Transverse colon (tissue), 4 donors: ENCODE measurements around the gene FAM168B. TPM values are rescaled to one million over a fixed set of nuclear protein-coding genes. Genes with fewer than 3 reads are reported as not detected.

Experiments
- DNase-seq: peaks from one replicate; pipeline ENCODE4 v3.0.0-alpha.2; 2019
- H3K27ac ChIP-seq, 4 donors: fragments of 200-600 bp; sonication (generic); 2 replicates each; pipeline ENCODE4 v1.5.1; 2016 to 2018; ENCODE audit warnings: inconsistent platforms in 4 of 4
- H3K27me3 ChIP-seq: fragments of 200-600 bp; sonication (generic); 2 replicates; pipeline ENCODE4 v1.5.1; 2017; ENCODE audit warnings: inconsistent platforms
- H3K36me3 ChIP-seq, 4 donors: fragments of 200-600 bp; sonication (generic); 2 replicates each; pipeline ENCODE4 v1.5.1; 2017 to 2019; ENCODE audit warnings: inconsistent platforms in 4 of 4
- H3K4me1 ChIP-seq, 4 donors: fragments of 200-600 bp; sonication (generic); 2 replicates each; pipeline ENCODE4 v1.5.1; 2017 to 2020; ENCODE audit warnings: inconsistent platforms in 4 of 4
- H3K4me3 ChIP-seq, 4 donors: fragments of 200-600 bp; sonication (generic); 1 replicate in 1 of 4; 2 replicates in 3 of 4; pipeline versions ENCODE4 v1.5.1 to v1.6.1; 2017 to 2019; ENCODE audit warnings: inconsistent platforms in 4 of 4
- H3K9me3 ChIP-seq, 2 donors: fragments of 200-600 bp; sonication (generic); 2 replicates each; pipeline ENCODE4 v1.5.1; 2017 to 2019; ENCODE audit warnings: inconsistent platforms in 2 of 2
- EP300 ChIP-seq: sonication (generic); formaldehyde crosslinking; IDR thresholded peaks from one replicate; pipeline ENCODE4 v1.6.1; 2017; ENCODE audit warnings: antibody characterized with exemption, low read depth
- POLR2A ChIP-seq: fragments of 450-650 bp; IDR thresholded peaks from one replicate; pipeline ENCODE4 v1.6.1; 2016; ENCODE audit warnings: antibody characterized with exemption, mild to moderate bottlenecking, moderate library complexity
- POLR2AphosphoS5 ChIP-seq, 3 donors: sonication (generic); formaldehyde crosslinking; IDR thresholded peaks; one replicate each; pipeline ENCODE4 v1.6.1; 2016; ENCODE audit warnings: antibody characterized with exemption in 3 of 3
- WGBS, 2 donors: methylation state at CpG; one replicate each; pipeline ENCODE4 v1.1.5; 2018; ENCODE audit warnings: low coverage in 1 of 2; 5-methylcytosine and 5-hydroxymethylcytosine counted together
- in situ Hi-C, 4 donors: fragments of 200-750 bp; cut with MboI; loops; one replicate each; pipeline versions ENCODE4 v1.15.0 to v1.15.1; 2017; ENCODE audit warnings: low sequenced_read_pairs in 3 of 4, low pct_ligation_motif_present in 1 of 4, low pct_unique_long_range_greater_than_20kb in 1 of 4
- intact Hi-C: fragments of 100-400 bp; cut with DNase I; formaldehyde crosslinking; loops from one replicate; pipeline ENCODE4 v1.15.1; 2023; ENCODE audit warnings: low total_unique reads
- total RNA-seq, 4 donors: library from RNA; depleted of rRNA; stranded (reverse); fragments of >200 nt; gene quantifications; one replicate each; pipeline ENCODE4 v1.1.0, GENCODE V29; 2016
- TF ChIP-seq, protein P1 (sequence below), 5 experiments: fragments of 200-600 bp in 3 of 5; fragments of 450-650 bp in 2 of 5; sonication (generic) in 3 of 5; IDR thresholded peaks; 1 replicate in 2 of 5; 2 replicates in 3 of 5; pipeline ENCODE4 v1.5.1; 2016 to 2017; ENCODE audit warnings: antibody characterized with exemption in 5 of 5, inconsistent platforms in 3 of 5, mild to moderate bottlenecking in 2 of 5, moderate library complexity in 1 of 5

FAM168B gene, protein sequence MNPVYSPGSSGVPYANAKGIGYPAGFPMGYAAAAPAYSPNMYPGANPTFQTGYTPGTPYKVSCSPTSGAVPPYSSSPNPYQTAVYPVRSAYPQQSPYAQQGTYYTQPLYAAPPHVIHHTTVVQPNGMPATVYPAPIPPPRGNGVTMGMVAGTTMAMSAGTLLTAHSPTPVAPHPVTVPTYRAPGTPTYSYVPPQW
- total RNA-seq: 100 to 1,000 TPM in 3 of 4 donors, 10 to 100 TPM in 1; 31.6 to 124 (median 110) TPM

DNA sequence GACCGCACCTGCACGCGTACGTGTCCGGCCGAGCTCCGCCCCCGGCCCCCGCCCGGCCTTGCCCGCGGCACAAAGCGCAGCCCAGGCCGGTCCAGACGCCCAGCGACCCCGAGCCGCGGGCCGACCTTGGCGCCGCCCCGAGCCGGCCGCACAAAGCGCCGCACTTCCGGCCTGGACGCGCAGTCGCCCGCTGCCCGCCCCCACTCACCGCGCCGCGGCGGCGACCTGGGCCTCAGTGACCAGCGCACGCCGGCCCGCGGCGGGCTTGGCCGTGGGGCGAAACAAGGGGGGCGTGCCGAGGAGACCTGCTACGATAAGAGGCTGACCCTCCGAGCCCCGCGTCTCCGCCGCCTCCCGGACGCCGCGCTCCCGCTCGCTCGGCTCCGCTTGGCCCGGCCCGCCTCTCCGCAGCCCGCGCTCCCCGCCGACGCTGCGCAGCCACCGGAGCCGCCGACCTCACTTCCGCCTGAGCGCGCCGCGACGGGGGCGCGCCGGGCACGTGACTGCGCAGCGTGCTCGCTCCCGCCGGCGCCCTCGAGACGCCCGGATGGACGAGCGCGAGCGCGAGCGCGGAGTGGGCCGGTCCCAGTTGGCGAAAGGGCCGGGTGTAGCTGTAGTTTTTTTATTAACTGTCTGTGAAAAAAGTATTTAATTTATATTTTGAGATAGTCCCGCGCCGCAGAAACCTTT, at the start of gene FAM168B:
Gene FAM168B, minus strand, starts transcription at position 455 of the 690 bp plus-strand sequence. CDS start 10,814 bp downstream, outside the sequence.
- intact Hi-C loops: no loop called here
- H3K9me3 ChIP-seq: no peaks in the 10 kb centered on the region
- peak; percentile 82 for TF ChIP-seq POLR2A
- peak; percentile 55 to 95 (median 85) for TF ChIP-seq POLR2AphosphoS5 (IDR thresholded peaks at IDR 0.05)
- TF ChIP-seq EP300: no peak
- TF ChIP-seq, protein P1, sequence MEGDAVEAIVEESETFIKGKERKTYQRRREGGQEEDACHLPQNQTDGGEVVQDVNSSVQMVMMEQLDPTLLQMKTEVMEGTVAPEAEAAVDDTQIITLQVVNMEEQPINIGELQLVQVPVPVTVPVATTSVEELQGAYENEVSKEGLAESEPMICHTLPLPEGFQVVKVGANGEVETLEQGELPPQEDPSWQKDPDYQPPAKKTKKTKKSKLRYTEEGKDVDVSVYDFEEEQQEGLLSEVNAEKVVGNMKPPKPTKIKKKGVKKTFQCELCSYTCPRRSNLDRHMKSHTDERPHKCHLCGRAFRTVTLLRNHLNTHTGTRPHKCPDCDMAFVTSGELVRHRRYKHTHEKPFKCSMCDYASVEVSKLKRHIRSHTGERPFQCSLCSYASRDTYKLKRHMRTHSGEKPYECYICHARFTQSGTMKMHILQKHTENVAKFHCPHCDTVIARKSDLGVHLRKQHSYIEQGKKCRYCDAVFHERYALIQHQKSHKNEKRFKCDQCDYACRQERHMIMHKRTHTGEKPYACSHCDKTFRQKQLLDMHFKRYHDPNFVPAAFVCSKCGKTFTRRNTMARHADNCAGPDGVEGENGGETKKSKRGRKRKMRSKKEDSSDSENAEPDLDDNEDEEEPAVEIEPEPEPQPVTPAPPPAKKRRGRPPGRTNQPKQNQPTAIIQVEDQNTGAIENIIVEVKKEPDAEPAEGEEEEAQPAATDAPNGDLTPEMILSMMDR (IDR thresholded peaks at IDR 0.05): no peak
- in situ Hi-C loops: loop anchor here in 1 of 4 donors (25.0 kb wide), 1 partner anchor 756 kb away; the partner anchor contains the start of gene IMP4
- peak; percentile 91 for DNase-seq
- H3K27ac ChIP-seq: peak within 1 kb of the TSS; percentile 96 to 98 (median 97)
- H3K36me3 ChIP-seq: peaks cover 0 to 9% (median 0%) of the 10 kb centered on the region in 4 donors
- peaks cover 11 to 23% (median 18%) of the 10 kb centered on the region in 4 donors for H3K4me1 ChIP-seq
- H3K4me3 ChIP-seq: peak within 1 kb of the TSS; percentile 71 to 93 (median 86)
- H3K27me3 ChIP-seq: no peaks in the 10 kb centered on the region
- 1% methylated on average over 46 of the region's 107 CpGs; no CpG with 5 or more reads in 1 of the 2 donors for WGBS, 2 donors

DNA sequence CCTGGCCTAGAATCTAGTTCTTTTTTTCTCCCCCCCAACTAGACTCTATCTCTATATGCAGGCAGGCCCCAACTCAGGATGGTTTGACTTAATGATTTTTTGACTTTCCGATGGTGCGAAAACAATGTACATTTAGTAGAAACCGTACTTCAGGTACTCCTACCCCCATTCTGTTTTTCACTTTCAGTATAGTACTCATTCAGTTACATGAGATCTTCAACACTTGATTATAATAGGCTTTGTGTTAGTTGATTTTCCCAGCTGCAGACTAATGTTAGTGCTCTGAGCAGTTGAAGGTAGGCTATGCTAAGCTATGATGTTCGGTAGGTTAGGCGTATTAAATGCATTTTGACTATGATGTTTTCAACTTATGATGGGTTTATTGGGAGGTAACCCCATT, 49.6 kb upstream of the FAM168B start:
- 93 to 96% methylated on average over 5 of the region's 5 CpGs for WGBS, 2 donors
- TF ChIP-seq POLR2A (no peak), EP300 (no peak), POLR2AphosphoS5 (IDR thresholded peaks at IDR 0.05) (no peak)
- TF ChIP-seq, protein P1 (IDR thresholded peaks at IDR 0.05): no peak
- Histone ChIP-seq H3K27ac (no peak overlapping the region), H3K36me3 (peaks cover 0 to 28% (median 12%) of the 10 kb centered on the region in 4 donors), H3K4me3 (no peak overlapping the region), H3K4me1 (no peaks in the 10 kb centered on the region), H3K9me3 (no peaks in the 10 kb centered on the region), H3K27me3 (no peaks in the 10 kb centered on the region)
- in situ Hi-C loops: no loop called here
- intact Hi-C loops: no loop called here
- DNase-seq: no peak

DNA sequence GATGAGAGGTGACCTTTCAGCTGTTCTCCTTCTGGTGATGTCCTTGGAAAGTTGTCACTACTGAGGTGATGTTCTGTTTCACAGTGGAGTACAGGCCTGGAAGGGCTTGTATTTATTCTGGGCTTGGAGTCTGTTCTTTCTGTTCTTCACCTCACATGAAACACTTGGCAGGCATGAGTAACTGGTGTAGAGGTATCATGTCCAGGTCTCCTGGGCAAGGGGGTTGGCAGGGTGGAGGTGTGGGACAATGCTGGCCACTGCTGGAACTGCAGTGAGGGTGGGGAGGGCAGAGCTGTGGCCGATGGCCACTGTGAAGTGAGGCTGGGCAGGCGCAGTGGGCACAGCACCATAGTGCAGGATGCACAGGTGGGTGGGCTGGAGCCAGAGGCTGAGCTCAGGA, 47.3 kb upstream of the FAM168B start:
- peaks cover 0 to 24% (median 10%) of the 10 kb centered on the region in 4 donors for H3K36me3 ChIP-seq
- no peak for DNase-seq

DNA sequence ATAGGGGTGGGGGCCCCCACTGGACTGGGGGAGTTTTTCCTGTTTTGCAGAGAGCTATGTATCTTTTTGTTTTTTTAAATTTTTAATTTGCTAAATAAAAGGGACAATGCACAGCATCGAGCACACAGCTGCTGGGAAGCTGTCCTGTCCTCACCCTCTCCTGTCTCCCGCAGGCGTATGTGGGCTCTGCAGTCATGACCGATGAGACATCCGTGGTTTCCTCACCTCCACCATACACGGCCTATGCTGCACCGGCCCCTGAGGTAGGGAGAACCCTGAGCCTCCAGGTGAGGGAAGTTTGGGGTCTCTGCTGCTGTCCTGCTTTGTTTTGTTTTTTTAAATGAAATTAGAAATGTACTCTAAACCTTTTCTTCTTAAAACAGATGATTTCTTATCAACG, 39.5 kb upstream of the FAM168B start:
- in situ Hi-C loops: no loop called here
- no peak for DNase-seq
- H3K4me1 ChIP-seq: no peaks in the 10 kb centered on the region
- WGBS, 2 donors: 75 to 87% methylated on average over 1 to 8 of the region's 8 CpGs
- no peak for TF ChIP-seq POLR2A
- TF ChIP-seq POLR2AphosphoS5 (IDR thresholded peaks at IDR 0.05): no peak
- TF ChIP-seq EP300: no peak
- TF ChIP-seq, protein P1 (IDR thresholded peaks at IDR 0.05): no peak
- no peak overlapping the region for H3K27ac ChIP-seq
- H3K4me3 ChIP-seq: no peak overlapping the region
- intact Hi-C loops: no loop called here
- H3K27me3 ChIP-seq: no peaks in the 10 kb centered on the region
- H3K36me3 ChIP-seq: peaks cover 0 to 58% (median 8%) of the 10 kb centered on the region in 4 donors
- no peaks in the 10 kb centered on the region for H3K9me3 ChIP-seq

More for the DNA sequence above, 47.3 kb upstream of the FAM168B start:
- Histone ChIP-seq H3K27ac (no peak overlapping the region), H3K9me3 (no peaks in the 10 kb centered on the region), H3K4me1 (no peaks in the 10 kb centered on the region), H3K27me3 (no peaks in the 10 kb centered on the region), H3K4me3 (no peak overlapping the region)
- intact Hi-C loops: no loop called here
- in situ Hi-C loops: no loop called here
- TF ChIP-seq POLR2AphosphoS5 (IDR thresholded peaks at IDR 0.05) (no peak), POLR2A (no peak), EP300 (no peak)
- TF ChIP-seq, protein P1 (IDR thresholded peaks at IDR 0.05): no peak
- WGBS, 2 donors: 92 to 100% methylated on average over 2 of the region's 2 CpGs
